Glutamatergic neuron (in vitro differentiated cells): Measurements from ENCODE around the gene DOK5. TPM values are rescaled to one million over a fixed set of nuclear protein-coding genes. Genes with fewer than 3 reads are reported as not detected.

Experiments used
- DNase-seq: peaks from one replicate; pipeline ENCODE4 v3.0.0; 2022
- H3K27ac Mint-ChIP-seq: one replicate; pipeline ENCODE4 v1.8.0; 2020; ENCODE audit warnings: mild to moderate bottlenecking, mixed read lengths, inconsistent platforms; ENCODE audit not compliant: unreplicated experiment
- H3K27me3 Mint-ChIP-seq: one replicate; pipeline ENCODE4 v1.8.0; 2020; ENCODE audit warnings: mild to moderate bottlenecking, moderate library complexity, mixed read lengths, inconsistent platforms; ENCODE audit not compliant: unreplicated experiment
- H3K36me3 Mint-ChIP-seq: one replicate; pipeline ENCODE4 v1.8.0; 2020; ENCODE audit warnings: mild to moderate bottlenecking, mixed read lengths, inconsistent platforms; ENCODE audit not compliant: unreplicated experiment
- H3K4me1 Mint-ChIP-seq: one replicate; pipeline ENCODE4 v1.8.0; 2020; ENCODE audit warnings: mild to moderate bottlenecking, low read depth, mixed read lengths, inconsistent platforms; ENCODE audit not compliant: unreplicated experiment
- H3K4me3 Mint-ChIP-seq: one replicate; pipeline ENCODE4 v1.8.0; 2020; ENCODE audit warnings: mild to moderate bottlenecking, mixed read lengths, inconsistent platforms; ENCODE audit not compliant: unreplicated experiment
- H3K9me3 Mint-ChIP-seq: one replicate; pipeline ENCODE4 v1.8.0; 2020; ENCODE audit warnings: mild to moderate bottlenecking, moderate library complexity, mixed read lengths, inconsistent platforms; ENCODE audit not compliant: unreplicated experiment
- CTCF ChIP-seq: fragments of 200-600 bp; sonication (generic); IDR thresholded peaks from one replicate; pipeline ENCODE4 v1.5.0; 2021; ENCODE audit not compliant: partially characterized antibody, unreplicated experiment
- total RNA-seq: library from RNA; stranded (reverse); fragmentation: NEBNext Ultra II Directional; extraction: Animal tissue kit (Norgen Biotek cat#: 25700); gene quantifications from one replicate; pipeline ENCODE4 v1.2.1, GENCODE V29; 2021; ENCODE audit not compliant: unreplicated experiment

The DOK5 gene
- total RNA-seq, 1 donor from 2014 or later: 30.8 TPM

DNA sequence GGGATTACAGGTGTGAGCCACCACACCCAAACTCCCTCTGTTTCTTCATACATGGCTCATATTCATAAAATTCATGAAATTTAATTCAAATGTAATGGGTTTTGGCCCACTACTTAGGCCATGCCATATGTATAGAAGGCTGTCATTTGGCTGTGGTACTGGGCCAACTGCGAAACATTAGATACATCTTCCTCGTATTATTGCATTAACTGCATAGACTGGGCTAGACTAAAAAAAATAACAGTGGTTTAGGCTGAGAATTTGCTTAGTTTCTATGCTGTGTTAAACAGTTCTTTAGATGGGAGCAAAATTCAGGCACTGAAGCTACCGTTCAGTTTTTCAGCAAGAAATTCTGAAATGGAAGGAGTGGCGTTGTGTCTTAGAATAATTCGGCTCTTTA lies 133.6 kb downstream of the DOK5 start:
- no peak overlapping the region for H3K4me3 Mint-ChIP-seq
- TF ChIP-seq CTCF: no peak
- no peaks in the 10 kb centered on the region for H3K9me3 Mint-ChIP-seq
- no peak for DNase-seq
- peaks cover 28% of the 10 kb centered on the region for H3K4me1 Mint-ChIP-seq
- H3K27ac Mint-ChIP-seq: no peak overlapping the region
- no peaks in the 10 kb centered on the region for H3K36me3 Mint-ChIP-seq
- peaks cover 1% of the 10 kb centered on the region for H3K27me3 Mint-ChIP-seq

GRCh38 chr20:54611708-54612412 lies 136.5 kb downstream of the DOK5 start:
- DNase-seq: no peak
- peaks cover 24% of the 10 kb centered on the region for H3K4me1 Mint-ChIP-seq
- H3K27ac Mint-ChIP-seq: no peak overlapping the region
- H3K36me3 Mint-ChIP-seq: no peaks in the 10 kb centered on the region
- no peak overlapping the region for H3K4me3 Mint-ChIP-seq
- H3K27me3 Mint-ChIP-seq: peaks cover 1% of the 10 kb centered on the region
- peaks cover 3% of the 10 kb centered on the region for H3K9me3 Mint-ChIP-seq
- no peak for TF ChIP-seq CTCF

DNA sequence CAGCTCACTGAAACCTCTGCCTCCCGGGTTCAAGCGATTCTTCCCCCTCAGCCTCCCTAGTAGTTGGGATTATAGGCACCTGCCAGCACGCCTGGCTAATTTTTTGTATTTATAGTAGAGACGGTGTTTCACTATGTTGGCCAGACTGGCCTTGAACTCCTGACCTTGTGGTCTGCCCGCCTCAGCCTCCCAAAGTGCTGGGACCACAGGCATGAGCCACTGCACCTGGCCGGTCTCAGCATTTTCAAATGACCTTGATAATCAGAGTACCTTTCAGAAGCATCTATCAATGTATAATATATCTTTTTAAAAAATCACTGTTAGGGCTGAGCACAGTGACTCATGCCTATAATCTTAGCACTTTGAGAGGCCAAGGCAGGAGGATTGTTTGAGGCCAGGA lies 143.0 kb downstream of the DOK5 start:
- DNase-seq: no peak
- Mint-ChIP-seq H3K4me3 (no peak overlapping the region), H3K27me3 (no peaks in the 10 kb centered on the region), H3K4me1 (peaks cover 37% of the 10 kb centered on the region), H3K9me3 (peaks cover 3% of the 10 kb centered on the region), H3K36me3 (no peaks in the 10 kb centered on the region), H3K27ac (no peak overlapping the region)
- TF ChIP-seq CTCF: no peak

DNA sequence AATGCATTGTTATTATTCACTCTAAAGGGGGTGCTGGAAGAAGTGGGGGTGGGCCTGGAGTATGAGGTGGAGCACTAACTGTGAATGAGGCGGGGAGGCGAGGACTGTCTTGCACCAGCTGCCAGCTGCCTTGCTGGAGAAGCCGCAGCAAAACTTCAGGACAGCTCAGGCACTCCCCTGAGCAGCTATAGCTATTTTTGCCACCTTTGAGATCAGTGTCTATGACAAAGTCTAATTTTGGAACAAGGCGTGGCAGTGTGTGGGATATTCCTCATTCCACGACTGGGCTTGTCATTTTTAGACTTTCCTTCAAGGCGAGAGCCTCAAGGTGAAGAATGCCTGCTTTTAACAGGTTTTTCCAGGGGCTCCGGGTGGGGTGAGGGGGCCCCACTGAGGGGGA lies 143.8 kb downstream of the DOK5 start:
- no peak for DNase-seq
- Mint-ChIP-seq H3K9me3 (peaks cover 2% of the 10 kb centered on the region), H3K27me3 (peaks cover under 1% of the 10 kb centered on the region), H3K27ac (peak overlapping the region; percentile 21), H3K4me3 (no peak overlapping the region), H3K36me3 (no peaks in the 10 kb centered on the region), H3K4me1 (peaks cover 41% of the 10 kb centered on the region)
- no peak for TF ChIP-seq CTCF

DNA sequence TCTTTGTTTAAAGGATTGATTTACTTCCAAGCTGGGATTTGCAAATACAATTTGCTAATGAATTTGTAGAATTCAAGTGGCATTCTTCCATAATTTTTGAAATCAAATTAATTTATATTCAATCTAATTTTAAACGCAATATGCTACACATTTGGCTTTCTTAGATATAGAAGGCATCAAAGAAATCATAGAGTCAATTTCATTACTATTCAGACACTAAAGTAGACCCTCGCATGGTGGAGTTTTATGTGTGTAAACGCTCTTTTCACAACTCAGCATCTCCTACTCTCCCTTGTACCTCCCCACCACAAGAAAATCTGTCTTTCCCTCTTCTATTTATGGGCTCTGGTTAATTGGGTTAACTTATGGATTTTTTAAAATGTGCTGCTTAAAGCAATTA lies 144.3 kb downstream of the DOK5 start:
- Mint-ChIP-seq H3K36me3 (no peaks in the 10 kb centered on the region), H3K27me3 (peaks cover 3% of the 10 kb centered on the region)
- no peak for DNase-seq

More for the DNA sequence above, 144.3 kb downstream of the DOK5 start:
- H3K4me3 Mint-ChIP-seq: peak overlapping the region; percentile 25
- peaks cover 2% of the 10 kb centered on the region for H3K9me3 Mint-ChIP-seq
- H3K4me1 Mint-ChIP-seq: peaks cover 42% of the 10 kb centered on the region
- TF ChIP-seq CTCF: no peak
- H3K27ac Mint-ChIP-seq: peak overlapping the region; percentile 38
